Fibroblast of the aortic adventitia (primary cell): ENCODE measurements around the gene MMP17. TPM values are rescaled to one million over a fixed set of nuclear protein-coding genes. Genes with fewer than 3 reads are reported as not detected.

ENCODE experiments used
- DNase-seq: peaks from one replicate; pipeline ENCODE4 v3.0.0-alpha.2; 2010; ENCODE audit warnings: low read depth
- H3K4me3 ChIP-seq: 2 replicates; pipeline ENCODE4 v1.5.1; 2011; ENCODE audit warnings: low read depth, mild to moderate bottlenecking, control low read depth, low read length, moderate library complexity
- CTCF ChIP-seq: IDR thresholded peaks from 2 replicates; pipeline ENCODE4 v1.5.1; 2011; ENCODE audit warnings: mild to moderate bottlenecking, low read length, control low read depth, inconsistent platforms; ENCODE audit not compliant: insufficient read depth
- total RNA-seq: library from RNA; depleted of rRNA; stranded (reverse); fragments of >200 nt; gene quantifications from 2 replicates; pipeline ENCODE4 v1.2.3, GENCODE V29; 2012; ENCODE audit warnings: low replicate concordance

The MMP17 gene
- total RNA-seq, 1 donor, result 5.6 TPM

GRCh38 chr12:131833896-131834641, 5.9 kb downstream of the MMP17 start:
- TF ChIP-seq CTCF, result peak; percentile 57
- peak; percentile 32 for DNase-seq
- H3K4me3 ChIP-seq, result no peak overlapping the region

DNA sequence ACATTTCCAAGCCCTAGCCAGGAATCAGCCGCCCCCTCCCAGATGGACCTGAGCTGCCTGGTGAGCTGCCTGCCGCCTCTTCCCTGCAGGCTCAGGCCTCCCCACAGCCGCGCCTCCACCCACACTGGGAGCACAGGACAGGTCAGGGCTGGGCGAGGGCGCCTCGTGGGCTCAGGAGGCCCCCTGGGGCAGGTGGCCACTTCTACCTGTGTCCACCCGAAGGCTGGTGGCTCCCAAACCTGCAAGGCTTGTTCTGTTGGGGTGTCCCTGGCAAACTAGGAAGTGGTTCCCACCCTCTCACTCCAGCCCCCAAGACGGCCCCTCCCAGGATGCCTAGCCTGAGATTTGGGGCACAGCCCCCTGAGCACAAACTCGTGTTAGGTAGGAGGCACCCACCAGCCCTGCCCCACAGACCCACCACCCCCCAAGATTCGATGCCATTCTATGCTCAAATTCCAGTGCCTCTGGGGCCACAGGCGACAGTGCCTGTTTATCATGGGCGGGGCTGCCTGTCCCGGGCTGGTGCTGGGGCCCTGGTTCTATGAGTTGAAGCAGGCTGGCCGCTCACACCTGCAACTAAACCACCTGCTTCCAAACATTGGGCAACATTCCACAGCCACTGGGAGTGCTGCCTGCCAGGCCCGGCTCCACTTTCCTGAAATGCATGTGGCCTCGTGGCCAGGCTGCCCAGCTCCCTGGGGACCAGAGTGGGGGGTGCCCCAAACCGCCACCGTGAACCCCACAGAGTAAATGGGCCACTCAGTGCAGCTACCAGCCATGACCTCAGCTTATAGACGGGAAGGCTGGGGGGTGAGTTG, 6.8 kb downstream of the MMP17 start:
- TF ChIP-seq CTCF, result no peak
- DNase-seq, result no peak

GRCh38 chr12:131835616-131836171, 7.5 kb downstream of the MMP17 start:
- TF ChIP-seq CTCF, result no peak
- no peak for DNase-seq
- H3K4me3 ChIP-seq, result no peak overlapping the region

More for the DNA sequence above, 6.8 kb downstream of the MMP17 start:
- no peak overlapping the region for H3K4me3 ChIP-seq

DNA sequence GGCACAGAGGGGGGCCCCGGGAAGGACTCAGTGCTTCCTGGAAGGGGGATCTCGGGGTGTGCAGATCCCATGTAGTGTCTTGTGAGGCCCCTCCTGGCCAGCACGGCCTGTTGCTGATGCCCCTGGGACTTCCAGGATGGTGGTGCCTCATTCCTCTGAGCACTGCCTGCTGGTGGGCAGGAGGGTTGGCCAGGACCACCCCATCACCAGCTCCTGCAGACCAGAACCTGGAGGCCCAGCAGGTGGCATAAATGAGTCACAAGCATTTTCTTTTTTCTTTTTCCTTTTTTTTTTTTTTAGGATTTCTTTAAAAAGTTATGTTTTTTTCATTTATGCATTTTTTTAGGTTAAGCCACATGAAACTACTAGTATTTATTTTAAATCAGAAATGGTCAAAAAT, 8.0 kb downstream of the MMP17 start:
- H3K4me3 ChIP-seq, result no peak overlapping the region
- DNase-seq, result peak; percentile 40
- TF ChIP-seq CTCF, result peak; percentile 48

GRCh38 chr12:131836714-131837397, 8.7 kb downstream of the MMP17 start:
- DNase-seq, result no peak
- no peak for TF ChIP-seq CTCF

GRCh38 chr12:131840643-131841416, 12.6 kb downstream of the MMP17 start:
- TF ChIP-seq CTCF, result no peak
- no peak for DNase-seq
- H3K4me3 ChIP-seq, result no peak overlapping the region

More at GRCh38 chr12:131836714-131837397, 8.7 kb downstream of the MMP17 start:
- H3K4me3 ChIP-seq, result no peak overlapping the region
